ENCODE results near the gene DOCK4.

The DOCK4 gene

GRCh38 chr7:112014347-112014746 is 191.9 kb downstream of the DOCK4 start:
- no peaks in the 10 kb centered on the region for H3K36me3 ChIP-seq (ENCODE audit: control insufficient read depth, insufficient read depth, low read length)
- no peak overlapping the region for H3K18ac ChIP-seq (ENCODE audit: low read length)
- no peak overlapping the region for H3K9ac ChIP-seq (ENCODE audit: low read length)
- peaks cover 11% of the 10 kb centered on the region for H3K79me1 ChIP-seq (ENCODE audit: low read length)
- no peak overlapping the region for H4K8ac ChIP-seq (ENCODE audit: low read depth, low read length)
- no peak overlapping the region for H2AK5ac ChIP-seq (ENCODE audit: low read length)
- no peak overlapping the region for H3K23ac ChIP-seq (ENCODE audit: low read length)
- no peak overlapping the region for H2BK15ac ChIP-seq (replicated peaks; ENCODE audit: low read depth)
- H3K27me3 ChIP-seq (ENCODE audit: insufficient read depth, low read length, poor library complexity), result no peaks in the 10 kb centered on the region
- H3K4ac ChIP-seq (ENCODE audit: low read depth, low read length), result no peak overlapping the region
- H3K27ac ChIP-seq (ENCODE audit: low read depth, low read length), result no peak overlapping the region
- H2BK120ac ChIP-seq (ENCODE audit: low read depth, low read length), result no peak overlapping the region
- no peak for DNase-seq
- peaks cover 3% of the 10 kb centered on the region for H3K4me1 ChIP-seq (ENCODE audit: control insufficient read depth, low read depth, low read length)
- WGBS (ENCODE audit: extremely low coverage, insufficient coverage, low lambda C conversion rate), result no CpG with 5 or more reads among the region's 1 CpG
- no peak overlapping the region for H3K4me3 ChIP-seq (ENCODE audit: low read length)
- H3K56ac ChIP-seq (ENCODE audit: low read length), result no peak overlapping the region
- no peak overlapping the region for H3K4me2 ChIP-seq (ENCODE audit: low read length)
- peaks cover 6% of the 10 kb centered on the region for H3K79me2 ChIP-seq (ENCODE audit: control insufficient read depth, insufficient read depth, low read length)
- no peak overlapping the region for H4K5ac ChIP-seq (ENCODE audit: low read length)
- H2BK5ac ChIP-seq (ENCODE audit: low read length), result no peak overlapping the region

- H4K5ac ChIP-seq (ENCODE audit: low read length), result no peak overlapping the region
- no peak overlapping the region for H2BK120ac ChIP-seq (ENCODE audit: low read depth, low read length)
- peaks cover 3% of the 10 kb centered on the region for H3K4me1 ChIP-seq (ENCODE audit: control insufficient read depth, low read depth, low read length)
- no peak overlapping the region for H3K27ac ChIP-seq (ENCODE audit: low read depth, low read length)
- H3K56ac ChIP-seq (ENCODE audit: low read length), result no peak overlapping the region
- H3K4me2 ChIP-seq (ENCODE audit: low read length), result no peak overlapping the region
- H4K8ac ChIP-seq (ENCODE audit: low read depth, low read length), result no peak overlapping the region
- no peaks in the 10 kb centered on the region for H3K27me3 ChIP-seq (ENCODE audit: insufficient read depth, low read length, poor library complexity)
- H3K18ac ChIP-seq (ENCODE audit: low read length), result no peak overlapping the region
- no peak overlapping the region for H3K23ac ChIP-seq (ENCODE audit: low read length)
- H3K79me2 ChIP-seq (ENCODE audit: control insufficient read depth, insufficient read depth, low read length), result peaks cover 6% of the 10 kb centered on the region
- no peak overlapping the region for H3K4me3 ChIP-seq (ENCODE audit: low read length)
- H2AK5ac ChIP-seq (ENCODE audit: low read length), result no peak overlapping the region
- H3K36me3 ChIP-seq (ENCODE audit: control insufficient read depth, insufficient read depth, low read length), result no peaks in the 10 kb centered on the region
- H2BK5ac ChIP-seq (ENCODE audit: low read length), result no peak overlapping the region
- no peak overlapping the region for H2BK15ac ChIP-seq (replicated peaks; ENCODE audit: low read depth)
- no peak overlapping the region for H3K4ac ChIP-seq (ENCODE audit: low read depth, low read length)
- no peak overlapping the region for H3K9ac ChIP-seq (ENCODE audit: low read length)
- WGBS (ENCODE audit: extremely low coverage, insufficient coverage, low lambda C conversion rate), result no CpG with 5 or more reads among the region's 5 CpGs
- peaks cover 11% of the 10 kb centered on the region for H3K79me1 ChIP-seq (ENCODE audit: low read length)
- DNase-seq, result no peak
These were observed 192.9 kb downstream of the DOCK4 start for GRCh38 chr7:112013274-112013673.

- no peak overlapping the region for H3K4me3 ChIP-seq (ENCODE audit: low read length)
- WGBS (ENCODE audit: extremely low coverage, insufficient coverage, low lambda C conversion rate), result no CpG with 5 or more reads among the region's 5 CpGs
- peaks cover 3% of the 10 kb centered on the region for H3K4me1 ChIP-seq (ENCODE audit: control insufficient read depth, low read depth, low read length)
These were observed 194.0 kb downstream of the DOCK4 start for GRCh38 chr7:112012242-112012641.

DNA sequence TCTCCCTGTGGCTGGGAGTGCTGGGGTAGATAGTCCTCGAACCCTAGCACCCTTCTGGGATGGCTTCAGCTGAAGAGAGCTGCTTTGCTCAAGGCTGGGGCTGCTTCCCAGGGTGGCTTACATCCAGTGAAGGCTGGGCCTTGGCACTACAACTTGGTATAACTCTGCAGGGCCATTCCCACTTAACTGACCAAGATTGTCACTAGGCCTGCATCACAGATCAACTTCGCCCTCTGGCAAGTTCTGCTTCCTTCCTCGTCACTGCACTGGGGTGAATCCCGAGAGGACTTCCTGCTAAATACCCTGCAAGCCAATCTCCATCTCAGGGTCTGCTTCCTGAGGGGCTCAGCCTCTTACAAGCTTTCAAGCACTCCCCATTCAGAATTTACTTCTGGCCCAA is 195.2 kb downstream of the DOCK4 start:
- H3K4me1 ChIP-seq (ENCODE audit: control insufficient read depth, low read depth, low read length), result peaks cover 3% of the 10 kb centered on the region
- no peak overlapping the region for H3K56ac ChIP-seq (ENCODE audit: low read length)
- no peaks in the 10 kb centered on the region for H3K27me3 ChIP-seq (ENCODE audit: insufficient read depth, low read length, poor library complexity)
- no peak overlapping the region for H3K4me3 ChIP-seq (ENCODE audit: low read length)
- H3K36me3 ChIP-seq (ENCODE audit: control insufficient read depth, insufficient read depth, low read length), result no peaks in the 10 kb centered on the region
- no CpG with 5 or more reads among the region's 4 CpGs for WGBS (ENCODE audit: extremely low coverage, insufficient coverage, low lambda C conversion rate)
- H3K27ac ChIP-seq (ENCODE audit: low read depth, low read length), result no peak overlapping the region
- no peak overlapping the region for H3K4me2 ChIP-seq (ENCODE audit: low read length)
- no peak overlapping the region for H2BK120ac ChIP-seq (ENCODE audit: low read depth, low read length)
- peaks cover 14% of the 10 kb centered on the region for H3K79me1 ChIP-seq (ENCODE audit: low read length)
- H2AK5ac ChIP-seq (ENCODE audit: low read length), result no peak overlapping the region
- H2BK15ac ChIP-seq (replicated peaks; ENCODE audit: low read depth), result no peak overlapping the region
- no peak overlapping the region for H3K18ac ChIP-seq (ENCODE audit: low read length)
- peaks cover 4% of the 10 kb centered on the region for H3K79me2 ChIP-seq (ENCODE audit: control insufficient read depth, insufficient read depth, low read length)
- H3K23ac ChIP-seq (ENCODE audit: low read length), result no peak overlapping the region
- peak overlapping the region; percentile 16 for H4K5ac ChIP-seq (ENCODE audit: low read length)
- H3K4ac ChIP-seq (ENCODE audit: low read depth, low read length), result no peak overlapping the region
- no peak overlapping the region for H2BK5ac ChIP-seq (ENCODE audit: low read length)
- peak; percentile 68 for DNase-seq
- H3K9ac ChIP-seq (ENCODE audit: low read length), result no peak overlapping the region
- H4K8ac ChIP-seq (ENCODE audit: low read depth, low read length), result no peak overlapping the region

More at GRCh38 chr7:112012242-112012641, 194.0 kb downstream of the DOCK4 start:
- Histone ChIP-seq H2AK5ac (ENCODE audit: low read length) (no peak overlapping the region), H3K36me3 (ENCODE audit: control insufficient read depth, insufficient read depth, low read length) (no peaks in the 10 kb centered on the region), H3K18ac (ENCODE audit: low read length) (no peak overlapping the region), H3K4me2 (ENCODE audit: low read length) (no peak overlapping the region), H2BK120ac (ENCODE audit: low read depth, low read length) (no peak overlapping the region), H2BK15ac (replicated peaks; ENCODE audit: low read depth) (no peak overlapping the region), H3K23ac (ENCODE audit: low read length) (no peak overlapping the region), H3K79me2 (ENCODE audit: control insufficient read depth, insufficient read depth, low read length) (peaks cover 4% of the 10 kb centered on the region), H2BK5ac (ENCODE audit: low read length) (no peak overlapping the region), H3K27ac (ENCODE audit: low read depth, low read length) (no peak overlapping the region), H4K8ac (ENCODE audit: low read depth, low read length) (no peak overlapping the region), H3K79me1 (ENCODE audit: low read length) (peaks cover 11% of the 10 kb centered on the region), H3K56ac (ENCODE audit: low read length) (no peak overlapping the region), H3K27me3 (ENCODE audit: insufficient read depth, low read length, poor library complexity) (no peaks in the 10 kb centered on the region), H4K5ac (ENCODE audit: low read length) (no peak overlapping the region), H3K4ac (ENCODE audit: low read depth, low read length) (no peak overlapping the region), H3K9ac (ENCODE audit: low read length) (no peak overlapping the region)
- no peak for DNase-seq

DNA sequence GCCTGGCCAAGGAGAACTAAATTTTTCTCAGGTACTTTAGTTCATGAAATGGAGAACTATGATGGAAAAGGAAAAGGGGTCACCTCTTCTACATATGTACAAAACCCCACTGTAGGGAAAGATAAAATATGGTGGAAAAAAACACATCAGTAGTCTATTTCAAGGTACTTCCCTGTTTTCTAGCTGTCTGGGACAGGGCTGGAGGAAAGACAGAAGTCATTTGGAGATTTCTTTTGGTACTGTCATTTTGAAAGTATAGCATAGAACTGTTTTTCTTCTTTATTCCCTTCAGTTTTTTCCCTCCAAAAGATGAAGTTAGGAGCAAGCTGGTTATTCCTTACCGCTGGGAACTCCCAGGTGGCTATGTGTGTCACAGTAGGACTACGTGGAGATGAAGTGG is 196.1 kb downstream of the DOCK4 start:
- H3K79me1 ChIP-seq (ENCODE audit: low read length), result peaks cover 16% of the 10 kb centered on the region
- H3K4me2 ChIP-seq (ENCODE audit: low read length), result no peak overlapping the region
- peaks cover 4% of the 10 kb centered on the region for H3K79me2 ChIP-seq (ENCODE audit: control insufficient read depth, insufficient read depth, low read length)
- H4K8ac ChIP-seq (ENCODE audit: low read depth, low read length), result no peak overlapping the region
- H3K18ac ChIP-seq (ENCODE audit: low read length), result no peak overlapping the region
- no peak overlapping the region for H3K27ac ChIP-seq (ENCODE audit: low read depth, low read length)
- H2BK15ac ChIP-seq (replicated peaks; ENCODE audit: low read depth), result no peak overlapping the region
- H3K4me1 ChIP-seq (ENCODE audit: control insufficient read depth, low read depth, low read length), result peaks cover 3% of the 10 kb centered on the region
- no CpG with 5 or more reads among the region's 2 CpGs for WGBS (ENCODE audit: extremely low coverage, insufficient coverage, low lambda C conversion rate)
- no peak overlapping the region for H3K56ac ChIP-seq (ENCODE audit: low read length)
- no peak overlapping the region for H2AK5ac ChIP-seq (ENCODE audit: low read length)
- H4K5ac ChIP-seq (ENCODE audit: low read length), result no peak overlapping the region
- H2BK120ac ChIP-seq (ENCODE audit: low read depth, low read length), result no peak overlapping the region
- no peak overlapping the region for H3K4me3 ChIP-seq (ENCODE audit: low read length)
- no peak overlapping the region for H2BK5ac ChIP-seq (ENCODE audit: low read length)
- no peak overlapping the region for H3K23ac ChIP-seq (ENCODE audit: low read length)
- DNase-seq, result no peak
- no peaks in the 10 kb centered on the region for H3K27me3 ChIP-seq (ENCODE audit: insufficient read depth, low read length, poor library complexity)
- H3K9ac ChIP-seq (ENCODE audit: low read length), result no peak overlapping the region
- H3K4ac ChIP-seq (ENCODE audit: low read depth, low read length), result no peak overlapping the region
- H3K36me3 ChIP-seq (ENCODE audit: control insufficient read depth, insufficient read depth, low read length), result no peaks in the 10 kb centered on the region

- no peak overlapping the region for H3K56ac ChIP-seq (ENCODE audit: low read length)
- no peaks in the 10 kb centered on the region for H3K27me3 ChIP-seq (ENCODE audit: insufficient read depth, low read length, poor library complexity)
- no peak overlapping the region for H3K4me3 ChIP-seq (ENCODE audit: low read length)
- no peak overlapping the region for H3K9ac ChIP-seq (ENCODE audit: low read length)
- H2BK5ac ChIP-seq (ENCODE audit: low read length), result no peak overlapping the region
- no peak overlapping the region for H2AK5ac ChIP-seq (ENCODE audit: low read length)
- H2BK15ac ChIP-seq (replicated peaks; ENCODE audit: low read depth), result no peak overlapping the region
- no peak overlapping the region for H3K18ac ChIP-seq (ENCODE audit: low read length)
- H3K79me1 ChIP-seq (ENCODE audit: low read length), result peaks cover 19% of the 10 kb centered on the region
- H4K8ac ChIP-seq (ENCODE audit: low read depth, low read length), result peak overlapping the region; percentile 42
- H3K23ac ChIP-seq (ENCODE audit: low read length), result no peak overlapping the region
- H3K4ac ChIP-seq (ENCODE audit: low read depth, low read length), result no peak overlapping the region
- no peak overlapping the region for H3K27ac ChIP-seq (ENCODE audit: low read depth, low read length)
- peaks cover 4% of the 10 kb centered on the region for H3K79me2 ChIP-seq (ENCODE audit: control insufficient read depth, insufficient read depth, low read length)
- peaks cover 3% of the 10 kb centered on the region for H3K4me1 ChIP-seq (ENCODE audit: control insufficient read depth, low read depth, low read length)
- no peak overlapping the region for H4K5ac ChIP-seq (ENCODE audit: low read length)
- H3K4me2 ChIP-seq (ENCODE audit: low read length), result no peak overlapping the region
- DNase-seq, result no peak
- H3K36me3 ChIP-seq (ENCODE audit: control insufficient read depth, insufficient read depth, low read length), result no peaks in the 10 kb centered on the region
- no peak overlapping the region for H2BK120ac ChIP-seq (ENCODE audit: low read depth, low read length)
These were observed 197.1 kb downstream of the DOCK4 start for GRCh38 chr7:112009081-112009480.
